Omental fat pad (tissue), 4 donors: Measurements from ENCODE around the gene GREB1L. TPM values are rescaled to one million over a fixed set of nuclear protein-coding genes. Genes with fewer than 3 reads are reported as not detected.
A peak's percentile ranks its signal among the peaks of the same experiment; 100 is the strongest.

Experiments used
- ATAC-seq: fragments of 150-250 bp; one replicate; pipeline ENCODE4 v1.9.1; 2016; ENCODE audit warnings: mild to moderate bottlenecking, moderate library complexity; ENCODE audit not compliant: low FRiP score
- DNase-seq: peaks from one replicate; pipeline ENCODE4 v3.0.0-alpha.2; 2019; ENCODE audit warnings: low spot score
- CTCF ChIP-seq, 3 donors: fragments of 450-650 bp; IDR thresholded peaks; one replicate each; pipeline ENCODE4 v1.5.1; 2016 to 2017; ENCODE audit warnings: antibody characterized with exemption in 3 of 3, mild to moderate bottlenecking in 3 of 3, moderate library complexity in 2 of 3
- total RNA-seq, 4 donors: library from RNA; depleted of rRNA; stranded (reverse); fragments of >200 nt; gene quantifications; one replicate each; pipeline ENCODE4 v1.1.0, GENCODE V29; 2016

GREB1L gene
- total RNA-seq, 4 donors from 2014 or later, result 6.0 to 29.5 (median 21.7) TPM

GRCh38 chr18:21450913-21451312 lies 208.9 kb downstream of the GREB1L start:
- DNase-seq (no peak), ATAC-seq (peak; percentile 90)
- TF ChIP-seq CTCF (IDR thresholded peaks at IDR 0.05), result no peak

DNA sequence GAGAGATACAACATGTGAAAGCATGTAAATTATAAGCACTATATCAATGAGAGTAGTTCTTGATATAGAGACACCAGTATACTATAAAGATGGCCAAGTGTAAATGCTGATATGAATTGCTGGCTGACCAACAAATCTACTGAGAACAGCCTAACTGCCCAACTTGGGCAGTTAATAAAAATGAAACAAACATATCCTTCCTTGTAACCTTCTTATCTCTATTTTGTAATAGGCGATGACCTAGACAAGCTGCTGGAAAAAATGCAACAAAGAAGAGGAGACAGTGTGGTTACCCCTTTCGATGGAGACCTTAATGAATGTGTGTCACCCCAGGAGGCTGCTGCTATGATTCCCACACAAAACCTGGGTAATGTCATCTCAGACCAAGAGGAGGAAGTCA lies 209.8 kb downstream of the GREB1L start:
- TF ChIP-seq CTCF (IDR thresholded peaks at IDR 0.05), result no peak
- no peak for ATAC-seq
- DNase-seq, result no peak

DNA sequence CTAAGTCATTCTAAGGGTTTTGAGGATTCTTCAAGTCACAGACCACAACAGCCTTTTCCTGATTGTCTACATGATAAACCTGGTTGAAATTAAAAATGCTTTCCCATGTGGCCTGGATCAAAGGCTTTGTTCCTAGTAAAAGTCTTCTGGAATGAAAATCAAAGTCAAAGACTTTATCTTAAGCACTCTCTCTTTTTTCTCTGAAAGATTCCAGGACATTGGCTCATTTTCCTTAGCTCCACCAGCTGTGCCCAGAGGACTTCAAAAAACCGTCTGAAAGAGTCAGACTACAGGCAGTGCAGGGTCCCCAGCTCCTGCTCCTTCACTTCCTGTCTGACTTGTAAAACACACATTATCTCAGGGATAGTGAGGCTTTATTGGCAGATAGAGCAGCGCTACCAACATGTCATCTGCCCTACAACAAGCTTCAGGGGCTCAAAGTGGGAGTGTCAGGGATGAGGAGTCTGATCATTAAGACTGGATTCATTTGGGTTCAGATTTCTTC lies 210.3 kb downstream of the GREB1L start:
- TF ChIP-seq CTCF (IDR thresholded peaks at IDR 0.05), result no peak
- DNase-seq, result no peak

DNA sequence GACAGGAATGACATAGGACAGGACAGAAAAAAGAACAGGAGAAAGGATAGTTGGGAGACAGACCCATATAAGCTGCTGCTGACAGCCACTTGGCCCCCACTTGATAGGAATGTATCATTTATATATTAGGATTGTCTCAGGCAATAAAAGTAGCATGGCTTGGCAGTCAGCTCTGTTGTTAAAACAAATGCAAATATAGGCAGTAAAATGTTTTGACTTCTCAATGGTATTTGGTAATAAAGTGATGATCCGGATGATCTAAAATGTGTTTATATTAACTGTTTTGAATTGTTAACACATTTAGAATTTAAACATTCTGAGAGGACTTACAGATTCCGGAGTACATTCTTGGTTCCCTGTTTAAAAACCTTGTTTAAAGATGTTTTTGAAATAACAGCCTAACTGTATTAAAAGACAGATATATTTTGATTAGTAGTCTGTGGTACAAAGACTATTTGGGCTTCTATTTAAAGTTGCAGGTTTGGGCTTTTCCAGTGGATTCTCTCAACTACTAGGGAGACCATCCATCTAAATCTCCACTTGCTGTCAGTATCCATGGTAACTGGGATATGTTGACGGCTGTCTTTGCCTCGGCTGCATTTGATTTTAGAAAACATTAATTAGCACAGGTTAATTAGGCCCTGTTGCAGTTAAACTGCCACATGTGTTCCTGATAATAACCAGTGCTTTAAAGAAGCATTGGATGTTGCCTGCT lies 210.9 kb downstream of the GREB1L start:
- DNase-seq (no peak), ATAC-seq (no peak)
- no peak for TF ChIP-seq CTCF (IDR thresholded peaks at IDR 0.05)

More for the DNA sequence above, 210.3 kb downstream of the GREB1L start:
- no peak for ATAC-seq

- no peak for TF ChIP-seq CTCF (IDR thresholded peaks at IDR 0.05)
- DNase-seq, result no peak
- no peak for ATAC-seq
Measured at GRCh38 chr18:21453511-21453901, 211.5 kb downstream of the GREB1L start.

DNA sequence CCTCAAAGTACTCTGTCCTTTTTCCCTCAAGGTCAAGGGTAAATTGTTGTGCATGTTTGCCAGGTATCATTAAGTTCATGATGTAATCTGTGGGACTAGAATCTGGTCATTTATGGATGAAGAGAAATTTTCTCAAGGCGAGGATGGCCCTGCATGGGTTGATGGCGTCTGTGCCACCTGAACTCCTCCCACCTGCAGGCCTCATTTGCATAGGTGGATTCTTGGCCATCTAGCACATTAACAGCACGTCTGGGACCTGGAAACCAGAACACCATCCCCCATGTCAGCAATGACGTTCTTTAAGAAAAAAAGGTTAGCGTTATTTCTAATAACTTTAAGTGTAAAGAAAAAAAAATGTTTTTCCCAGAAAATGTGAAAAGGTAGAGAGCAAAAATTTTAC lies 212.7 kb downstream of the GREB1L start:
- ATAC-seq (no peak), DNase-seq (no peak)
- TF ChIP-seq CTCF (IDR thresholded peaks at IDR 0.05), result no peak
